ENCODE measurements around the gene SMNDC1. TPM values are rescaled to one million over a fixed set of nuclear protein-coding genes. Genes with fewer than 3 reads are reported as not detected.
A peak's percentile ranks its signal among the peaks of the same experiment; 100 is the strongest.
"Not testable (repeated sequence)": the region's sequence is repeated elsewhere in the genome, so short reads cannot be mapped to it uniquely, and the experiment has no call there.

SMNDC1 gene
- total RNA-seq, 1 experiment from 2014 or later, result 11.1 TPM

DNA sequence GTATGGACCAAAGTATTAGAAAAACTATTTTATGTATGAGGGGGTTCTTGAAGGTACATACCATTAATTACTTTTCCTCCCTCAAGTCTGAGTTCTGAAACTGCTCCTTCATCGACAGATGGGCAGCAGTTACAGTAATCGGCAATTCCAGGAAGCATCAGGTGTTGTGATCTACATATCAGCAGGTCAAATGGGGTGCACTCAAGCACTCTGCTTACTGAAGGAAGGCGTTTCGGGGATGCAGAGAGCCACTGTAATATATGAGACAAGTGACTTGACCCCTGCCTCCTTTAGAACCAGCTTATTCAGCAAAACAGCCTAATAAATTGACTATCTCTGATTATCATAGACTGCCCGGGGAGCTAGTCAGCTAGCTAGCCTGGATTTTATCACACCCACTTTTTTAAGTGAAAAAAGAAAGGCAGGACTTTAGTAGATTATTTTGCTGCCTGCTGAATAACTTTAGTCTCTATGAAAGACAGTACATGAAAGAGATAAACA, 4.2 kb downstream of the SMNDC1 start:
- no peak for DNase-seq (ENCODE audit: low spot score)
- in situ Hi-C loops (cut with HindIII; ENCODE audit: low sequenced_read_pairs), result no loop called here

DNA sequence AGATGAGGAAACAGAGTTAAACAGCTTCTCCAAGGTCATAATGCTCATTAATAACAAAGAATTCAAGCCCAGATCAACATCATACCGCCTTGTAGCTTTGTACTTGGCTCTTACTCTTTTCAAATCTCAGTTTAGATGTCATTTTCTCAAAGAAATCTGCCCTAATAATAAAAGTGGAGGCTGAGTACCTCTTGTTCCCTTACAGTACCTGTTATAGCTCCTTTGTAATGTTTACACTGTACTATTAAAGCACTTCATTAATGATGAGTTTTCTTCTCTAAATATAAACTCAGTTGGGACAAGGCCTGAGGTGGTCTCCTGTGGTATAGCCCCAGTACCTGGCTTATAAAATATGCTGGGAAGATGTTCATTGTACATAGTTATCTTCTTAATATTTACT, 7.8 kb downstream of the SMNDC1 start:
- DNase-seq (ENCODE audit: low spot score), result no peak
- in situ Hi-C loops (cut with HindIII; ENCODE audit: low sequenced_read_pairs), result loop anchor here (25.0 kb wide), 1 partner anchor 160 kb away; no protein-coding TSS in a partner anchor

GRCh38 chr10:110286841-110287240, 17.9 kb downstream of the SMNDC1 start:
- no peak for DNase-seq (ENCODE audit: low spot score)
- in situ Hi-C loops (cut with HindIII; ENCODE audit: low sequenced_read_pairs), result loop anchor here (25.0 kb wide), 1 partner anchor 150 kb away; no protein-coding TSS in a partner anchor

- no peak for DNase-seq (ENCODE audit: low spot score)
- in situ Hi-C loops (cut with HindIII; ENCODE audit: low sequenced_read_pairs), result loop anchor here (25.0 kb wide), 1 partner anchor 148 kb away; no protein-coding TSS in a partner anchor
Measured at GRCh38 chr10:110285501-110285900, 19.2 kb downstream of the SMNDC1 start.

DNA sequence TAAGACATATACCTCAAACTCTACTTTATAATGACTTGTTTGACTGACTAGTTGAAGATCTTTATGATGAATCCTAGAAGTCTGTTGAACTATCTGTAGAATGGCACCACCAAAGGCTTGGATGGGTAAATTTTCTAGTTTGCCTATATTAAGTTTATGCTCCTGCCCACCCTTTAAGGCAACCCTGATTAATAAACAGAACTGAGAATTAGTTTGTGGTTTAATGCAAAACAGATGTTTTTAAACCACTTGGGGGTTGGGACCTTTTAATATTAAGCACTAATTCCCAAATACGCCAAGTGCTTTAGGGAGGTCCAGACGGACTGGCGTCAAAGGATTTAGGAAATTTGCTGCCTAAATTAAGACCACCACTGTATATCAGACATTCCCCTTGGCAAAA, 20.5 kb downstream of the SMNDC1 start:
- no peak for DNase-seq (ENCODE audit: low spot score)
- in situ Hi-C loops (cut with HindIII; ENCODE audit: low sequenced_read_pairs), result loop anchor here (25.0 kb wide), 1 partner anchor 147 kb away; no protein-coding TSS in a partner anchor

GRCh38 chr10:110279407-110279986, 25.2 kb downstream of the SMNDC1 start:
- DNase-seq (ENCODE audit: low spot score), result peak; percentile 88
- in situ Hi-C loops (cut with HindIII; ENCODE audit: low sequenced_read_pairs), result loop anchor here (25.0 kb wide), 1 partner anchor 142 kb away; no protein-coding TSS in a partner anchor

- in situ Hi-C loops (cut with HindIII; ENCODE audit: low sequenced_read_pairs), result loop anchor here (25.0 kb wide), 1 partner anchor 141 kb away; no protein-coding TSS in a partner anchor
- no peak for DNase-seq (ENCODE audit: low spot score)
Measured at GRCh38 chr10:110278562-110279406, 25.9 kb downstream of the SMNDC1 start.

- in situ Hi-C loops (cut with HindIII; ENCODE audit: low sequenced_read_pairs), result loop anchor here (25.0 kb wide), 1 partner anchor 140 kb away; no protein-coding TSS in a partner anchor
Measured at GRCh38 chr10:110277591-110277990, 27.1 kb downstream of the SMNDC1 start.

GRCh38 chr10:110276603-110277002, 28.1 kb downstream of the SMNDC1 start:
- in situ Hi-C loops (cut with HindIII; ENCODE audit: low sequenced_read_pairs), result loop anchor here (25.0 kb wide), 1 partner anchor 139 kb away; no protein-coding TSS in a partner anchor
- no peak for DNase-seq (ENCODE audit: low spot score)

More at GRCh38 chr10:110277591-110277990, 27.1 kb downstream of the SMNDC1 start:
- DNase-seq (ENCODE audit: low spot score), result no peak

DNA sequence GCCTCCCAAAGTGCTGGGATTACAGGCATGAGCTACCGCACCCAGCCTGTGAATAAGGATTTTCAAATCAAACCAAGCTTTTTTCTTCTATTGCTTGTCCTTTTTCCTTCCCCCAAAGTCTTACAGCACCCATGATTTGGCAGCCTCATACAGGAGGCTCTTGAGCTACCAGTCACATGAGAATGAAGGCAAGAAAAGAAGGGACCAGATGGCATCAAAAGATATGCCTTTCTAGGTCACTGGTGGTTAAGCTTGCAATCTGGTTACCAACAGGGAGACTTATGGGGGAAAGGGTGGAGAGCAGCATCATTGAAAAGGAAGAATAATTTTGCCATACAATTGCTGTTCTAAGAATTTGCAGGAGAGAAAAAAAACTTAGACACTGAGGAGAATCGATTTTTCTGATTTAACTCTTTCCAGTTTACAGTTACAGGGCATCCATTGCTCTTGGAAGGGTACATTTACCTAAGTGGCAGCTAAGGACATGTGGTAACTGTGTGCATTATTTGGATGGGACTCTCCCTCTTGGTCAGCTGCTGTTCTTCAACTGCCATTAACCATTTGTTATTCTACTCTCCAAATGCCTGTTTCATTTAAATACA, 29.5 kb downstream of the SMNDC1 start:
- in situ Hi-C loops (cut with HindIII; ENCODE audit: low sequenced_read_pairs), result loop anchor here (25.0 kb wide), 1 partner anchor 138 kb away; no protein-coding TSS in a partner anchor
- DNase-seq (ENCODE audit: low spot score), result peak; percentile 95

GRCh38 chr10:110274647-110275046, 30.1 kb downstream of the SMNDC1 start:
- DNase-seq (ENCODE audit: low spot score), result no peak
- in situ Hi-C loops (cut with HindIII; ENCODE audit: low sequenced_read_pairs), result loop anchor here (25.0 kb wide), 1 partner anchor 137 kb away; no protein-coding TSS in a partner anchor

DNA sequence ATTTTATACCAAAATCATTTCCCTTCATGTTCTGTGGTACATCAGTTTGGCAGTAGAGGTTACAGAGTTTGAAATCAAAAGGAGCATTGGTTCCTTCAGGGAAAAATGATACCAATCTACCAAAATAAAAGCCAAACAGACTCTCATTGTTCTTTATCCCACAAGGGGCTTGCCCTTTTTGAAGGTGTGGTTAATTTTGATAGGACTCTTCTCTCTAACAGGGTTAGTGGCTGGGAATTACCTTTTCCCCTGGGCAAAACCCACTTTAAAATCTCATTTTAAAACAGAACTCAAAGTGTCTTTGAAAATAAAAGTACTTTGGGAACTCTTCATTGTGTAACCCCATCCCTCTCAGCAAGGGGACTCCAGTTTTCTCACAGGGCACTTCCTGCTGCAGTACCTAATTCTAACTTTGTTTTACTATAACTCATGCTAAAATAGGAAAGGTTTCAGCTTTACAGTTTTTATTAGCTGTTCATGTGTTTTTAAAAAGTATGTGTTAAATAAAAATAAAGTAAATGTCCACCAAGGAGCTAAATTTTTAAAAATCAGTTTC, 30.6 kb downstream of the SMNDC1 start:
- no peak for DNase-seq (ENCODE audit: low spot score)
- in situ Hi-C loops (cut with HindIII; ENCODE audit: low sequenced_read_pairs), result no loop called here

GRCh38 chr10:110273474-110273873, 31.2 kb downstream of the SMNDC1 start:
- DNase-seq (ENCODE audit: low spot score), result peak; percentile 73
- in situ Hi-C loops (cut with HindIII; ENCODE audit: low sequenced_read_pairs), result no loop called here

- in situ Hi-C loops (cut with HindIII; ENCODE audit: low sequenced_read_pairs); DNase-seq (ENCODE audit: low spot score): not testable (repeated sequence)
Measured at GRCh38 chr10:110272995-110273394, 31.7 kb downstream of the SMNDC1 start.

- in situ Hi-C loops (cut with HindIII; ENCODE audit: low sequenced_read_pairs), result no loop called here
- DNase-seq (ENCODE audit: low spot score), result peak; percentile 68
Measured at GRCh38 chr10:110269374-110270318, 35.1 kb downstream of the SMNDC1 start.

GRCh38 chr10:110268971-110269370, 35.7 kb downstream of the SMNDC1 start:
- in situ Hi-C loops (cut with HindIII; ENCODE audit: low sequenced_read_pairs), result no loop called here
- peak; percentile 84 for DNase-seq (ENCODE audit: low spot score)

DNA sequence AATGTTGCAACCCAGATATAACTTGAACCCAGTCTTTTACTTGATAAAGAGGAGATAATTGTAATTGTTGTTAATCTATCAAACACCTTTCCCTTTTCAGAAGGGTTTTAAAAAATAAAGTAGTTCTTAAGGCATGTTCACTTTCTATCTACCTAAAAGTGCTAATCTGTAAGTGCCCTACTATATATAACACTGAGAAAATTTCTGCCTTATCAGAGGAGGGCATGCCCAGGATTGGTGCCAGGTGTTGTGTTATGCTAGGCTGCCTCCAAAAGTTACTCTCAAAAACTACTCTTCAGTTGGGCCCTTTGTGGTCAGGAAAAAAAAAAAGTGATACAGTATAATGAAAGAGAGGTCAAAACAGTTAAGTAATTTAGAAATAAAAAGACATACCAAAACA, 36.3 kb downstream of the SMNDC1 start:
- peak; percentile 67 for DNase-seq (ENCODE audit: low spot score)
- in situ Hi-C loops (cut with HindIII; ENCODE audit: low sequenced_read_pairs), result no loop called here

DNA sequence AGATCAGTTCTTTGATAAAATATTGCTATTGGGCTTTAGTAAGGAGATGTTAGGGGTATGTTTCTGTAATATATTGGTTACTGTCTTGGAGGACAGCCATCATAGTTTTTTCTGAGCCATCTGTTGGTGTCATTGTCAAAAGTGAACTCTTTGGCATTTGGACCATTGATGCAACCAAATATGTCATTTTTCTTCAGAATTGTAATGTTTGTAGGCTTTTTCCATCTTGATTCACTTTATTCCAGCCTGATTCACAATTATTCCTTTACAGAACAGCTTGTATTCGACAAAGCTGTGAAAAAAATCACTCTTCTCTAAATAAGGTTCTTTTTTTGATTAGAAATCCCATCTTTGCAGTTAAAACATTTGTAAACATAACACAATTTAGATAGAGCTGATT, 37.4 kb downstream of the SMNDC1 start:
- in situ Hi-C loops (cut with HindIII; ENCODE audit: low sequenced_read_pairs), result no loop called here

More for the DNA sequence above, 37.4 kb downstream of the SMNDC1 start:
- peak; percentile 62 for DNase-seq (ENCODE audit: low spot score)
